Measurements from ENCODE around the gene HOXA9.

Gene HOXA9

GRCh38 chr7:27124902-27125689 is 40.2 kb downstream of the HOXA9 start:
- no peak for DNase-seq

- no peak for DNase-seq
Measured at GRCh38 chr7:27124096-27124901, 41.0 kb downstream of the HOXA9 start.

- no peak for DNase-seq
Measured at GRCh38 chr7:27123477-27124053, 41.8 kb downstream of the HOXA9 start.

- DNase-seq = no peak
Measured at GRCh38 chr7:27123007-27123476, 42.3 kb downstream of the HOXA9 start.

- no peak for DNase-seq
Measured at GRCh38 chr7:27122077-27122910, 43.0 kb downstream of the HOXA9 start.

DNA sequence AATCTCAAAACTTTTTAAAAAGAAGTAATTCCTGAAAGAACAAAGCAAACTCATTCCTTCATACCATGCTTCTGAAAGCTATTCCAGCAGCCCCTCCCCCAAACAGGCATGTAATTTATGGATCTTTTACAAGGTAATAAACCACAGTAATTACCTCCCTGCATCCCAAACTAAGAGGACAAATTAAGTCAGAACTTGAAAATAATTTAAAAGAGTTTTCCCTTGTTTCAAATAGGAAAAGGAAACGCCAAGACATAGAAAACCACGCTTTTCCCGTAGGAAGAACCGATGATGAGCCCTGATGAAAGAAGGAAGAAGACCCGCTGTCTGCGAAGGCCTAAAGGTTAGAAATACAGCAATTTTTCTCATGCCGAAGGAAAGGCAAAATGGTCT is 43.7 kb downstream of the HOXA9 start:
- no peak for DNase-seq

DNA sequence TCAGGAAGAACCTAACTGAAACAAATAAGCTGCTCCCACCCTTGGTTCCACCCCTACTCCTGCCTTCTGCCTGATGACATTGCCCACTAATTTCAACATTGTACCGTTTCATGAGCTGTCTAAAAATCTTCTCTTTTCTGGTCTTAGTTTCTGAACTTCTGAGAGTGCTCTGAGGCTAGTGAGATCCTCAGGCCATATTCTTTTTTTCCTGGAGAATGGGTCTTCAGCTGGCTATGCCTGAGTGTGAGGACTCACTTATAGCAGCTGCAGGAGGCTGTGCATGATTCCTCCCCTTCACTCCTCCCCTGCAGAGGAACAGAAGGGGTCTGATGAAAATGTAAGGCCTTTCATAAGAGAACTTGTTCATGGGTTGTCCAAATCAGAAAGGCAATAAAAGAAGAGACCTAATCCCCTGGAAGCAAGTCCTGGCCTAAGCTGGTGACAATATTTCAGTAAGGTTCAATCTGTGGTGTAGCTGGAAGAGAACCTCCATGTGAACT is 45.9 kb downstream of the HOXA9 start:
- no peak for DNase-seq

DNA sequence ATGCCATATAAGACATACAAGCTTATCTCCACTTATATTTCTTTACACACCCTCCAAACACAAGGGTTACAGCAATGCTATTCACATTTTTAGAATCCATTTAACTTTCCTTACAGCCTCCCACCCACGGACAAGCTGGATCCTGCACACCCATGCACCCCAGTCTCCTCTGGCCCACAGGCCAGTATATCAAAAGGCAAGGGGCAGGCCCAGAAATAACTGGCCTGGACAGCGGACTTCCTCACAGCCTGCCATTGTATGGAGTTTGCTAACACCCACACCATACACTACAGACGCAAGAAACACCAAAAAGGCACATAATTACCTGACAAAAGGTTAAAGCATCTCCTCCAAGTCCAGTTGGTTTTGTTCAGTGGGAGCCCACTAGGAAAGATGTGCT is 46.8 kb downstream of the HOXA9 start:
- DNase-seq = no peak

DNA sequence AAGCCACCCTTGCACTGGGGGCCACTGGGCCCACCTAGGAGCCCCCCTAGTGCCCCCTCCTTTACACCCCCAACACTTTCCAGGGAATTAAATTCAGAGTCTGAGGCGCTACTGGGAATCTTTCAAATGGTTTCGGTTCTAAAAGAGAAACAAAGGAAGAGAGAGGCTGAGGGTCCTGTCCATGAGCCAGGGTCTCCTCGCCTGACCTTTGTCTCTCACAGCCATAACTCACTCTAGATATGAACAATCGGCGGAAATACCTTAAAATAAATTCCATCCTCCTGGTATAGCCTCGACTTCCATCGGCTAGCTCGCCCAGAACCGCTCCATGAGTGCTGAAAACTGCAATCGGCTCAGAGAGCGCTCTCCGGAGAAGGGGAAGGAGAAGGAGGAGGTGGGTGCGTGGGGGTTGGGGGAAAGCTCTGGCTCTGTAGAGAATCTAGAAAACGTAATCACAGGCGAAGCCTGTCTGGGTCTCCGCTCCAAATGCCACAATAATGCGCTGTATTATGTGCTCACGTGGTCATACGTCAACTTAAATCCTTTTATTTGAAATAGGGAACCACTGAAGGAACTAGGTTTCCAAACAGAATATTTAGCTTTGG is 47.3 kb downstream of the HOXA9 start:
- DNase-seq = no peak

DNA sequence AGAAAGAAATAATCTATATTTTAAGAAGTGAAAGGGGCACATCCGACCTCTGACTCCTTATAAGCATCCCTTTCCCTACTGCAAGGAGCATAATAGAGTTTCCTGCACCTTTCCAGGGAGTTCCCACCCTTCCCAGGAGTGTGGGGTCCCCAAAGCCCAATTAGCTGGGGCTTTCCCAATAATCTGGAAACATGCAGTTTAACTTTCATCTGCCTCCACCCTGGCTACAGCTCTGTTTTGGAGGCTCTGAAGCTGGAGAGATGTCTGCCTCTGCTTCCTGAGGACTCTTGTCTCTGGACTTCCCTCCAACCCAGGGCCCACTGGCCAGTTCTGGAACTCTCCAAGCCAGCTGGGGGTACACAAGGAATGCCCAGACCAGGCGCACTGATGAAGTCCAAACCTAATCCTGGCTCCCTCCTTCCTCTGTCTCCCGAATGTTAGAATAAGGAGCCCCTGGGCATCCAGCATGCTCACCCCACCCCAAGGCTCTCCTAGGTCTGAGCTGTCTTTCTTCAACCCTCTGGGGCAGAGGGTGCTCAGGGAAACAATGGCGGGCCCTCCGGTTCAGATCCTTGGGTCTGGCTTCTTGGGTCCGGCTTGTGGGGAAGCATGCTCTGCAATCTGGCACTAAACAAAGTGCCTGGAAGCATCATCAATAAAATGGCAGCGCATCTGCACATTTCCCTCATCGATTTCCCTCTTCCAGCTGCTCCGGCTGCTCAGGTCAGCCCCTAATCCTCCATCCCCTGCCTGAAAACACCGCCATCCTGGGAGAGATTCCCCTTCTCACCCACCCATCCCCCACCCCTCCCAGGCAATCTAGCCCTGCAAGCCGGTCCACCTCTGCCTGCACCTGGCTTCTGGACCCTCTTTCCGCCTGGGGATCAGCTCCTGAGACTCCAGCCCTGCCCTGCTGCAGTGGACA is 48.1 kb downstream of the HOXA9 start:
- no peak for DNase-seq

DNA sequence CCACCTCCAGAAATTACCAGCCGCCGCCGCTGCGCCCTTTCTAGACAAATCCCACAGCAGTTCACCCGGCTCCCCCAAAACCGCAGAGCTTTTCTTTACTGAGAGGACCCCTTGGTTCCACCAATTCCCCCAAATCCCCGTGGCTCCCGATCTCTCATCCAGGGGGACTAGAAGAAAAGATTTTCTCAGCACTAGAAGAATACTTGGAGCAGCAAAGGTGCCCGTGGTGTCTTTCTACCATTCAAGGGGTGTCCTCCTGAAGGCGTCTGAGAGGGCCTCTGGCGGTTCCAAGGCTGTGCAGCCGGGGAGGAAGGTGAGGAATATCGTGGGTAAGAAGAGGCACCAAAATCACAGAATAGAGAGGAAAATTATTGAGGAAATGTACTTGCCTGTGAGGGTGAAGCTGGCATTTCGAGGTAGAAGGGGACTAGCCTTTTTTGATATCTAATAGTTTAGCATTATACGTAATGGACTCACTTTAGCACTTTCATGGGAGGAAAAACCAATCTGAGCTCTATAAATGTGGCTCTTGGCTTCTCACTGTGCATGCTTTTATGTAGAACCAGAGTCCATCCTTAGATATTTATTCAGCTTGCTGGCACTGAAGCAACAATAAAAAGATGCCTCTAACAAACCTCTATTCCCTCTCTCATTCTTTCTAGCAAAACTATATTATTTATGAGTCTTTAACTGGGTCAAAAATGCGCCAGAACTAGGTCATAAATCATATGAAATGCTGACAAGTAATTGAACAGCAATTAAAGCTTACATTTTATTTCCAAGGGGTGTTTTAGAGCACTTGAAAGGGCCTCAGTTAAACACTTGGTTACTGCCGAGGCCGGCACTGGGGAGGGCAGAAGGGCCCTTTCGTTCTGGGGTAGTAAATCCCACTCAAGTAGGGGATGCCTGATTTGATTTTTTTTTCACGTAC is 49.0 kb downstream of the HOXA9 start:
- DNase-seq = no peak

GRCh38 chr7:27115221-27116026 is 49.9 kb downstream of the HOXA9 start:
- DNase-seq = no peak

DNA sequence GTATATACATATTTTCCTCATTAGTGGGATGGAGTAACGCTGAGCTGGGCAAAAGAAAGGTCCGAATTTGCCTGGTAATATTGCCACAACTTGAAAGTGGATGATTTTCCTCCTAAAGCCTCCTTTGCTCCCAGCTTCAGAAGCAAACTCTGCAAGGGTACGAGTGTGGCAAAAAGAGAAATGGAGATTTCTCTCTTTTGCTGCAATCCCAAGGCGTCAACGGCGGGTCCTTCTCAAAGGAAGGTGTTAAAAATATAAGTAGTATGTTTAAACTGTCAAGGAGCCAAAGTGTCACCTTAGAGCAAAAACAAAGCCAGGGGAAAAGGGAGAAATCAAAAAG is 50.5 kb downstream of the HOXA9 start:
- DNase-seq = no peak

GRCh38 chr7:27113991-27114769 is 51.2 kb downstream of the HOXA9 start:
- peak; percentile 50 for DNase-seq

GRCh38 chr7:27112955-27113949 is 52.1 kb downstream of the HOXA9 start:
- DNase-seq = no peak

Measured in COR-L47 (cell line).